ENCODE results near the gene NEURL3.

NEURL3 gene

DNA sequence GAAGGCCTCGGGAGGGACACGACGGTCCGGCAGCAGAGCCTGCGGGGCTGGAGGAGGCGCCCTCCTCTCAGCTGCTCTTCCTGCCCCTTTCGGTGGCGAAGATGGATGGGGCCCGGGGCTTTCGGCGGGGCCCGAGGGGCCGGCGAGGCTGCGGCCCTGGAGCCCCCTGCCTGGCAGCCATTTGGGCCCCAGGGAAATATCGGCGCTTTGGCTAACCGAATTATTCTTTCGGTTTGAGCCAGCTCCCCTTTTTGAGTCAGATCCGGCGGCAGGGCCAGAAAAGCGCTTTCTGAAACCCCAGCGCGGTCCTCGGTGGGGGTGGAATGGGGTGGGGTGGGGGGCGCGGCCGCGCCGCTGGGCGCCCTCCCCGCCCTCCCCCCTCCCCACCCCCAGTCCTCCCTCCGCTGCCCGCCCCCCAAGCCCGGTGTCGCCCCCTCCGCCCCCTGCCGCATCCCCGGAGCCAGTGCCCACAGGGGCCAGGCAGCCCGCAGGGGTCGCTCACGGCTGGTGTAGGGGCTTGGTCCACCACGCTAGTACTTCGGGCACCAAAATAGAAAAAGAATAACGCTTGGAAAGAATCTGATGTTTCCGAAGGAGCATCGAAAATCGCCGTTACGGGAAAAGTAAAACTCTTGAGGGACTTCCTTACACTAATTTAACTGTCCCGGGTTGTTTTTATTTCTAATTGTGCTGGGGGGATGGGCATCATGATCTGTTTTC, 22.3 kb upstream of the NEURL3 start:
- peak; percentile 50 for DNase-seq

DNA sequence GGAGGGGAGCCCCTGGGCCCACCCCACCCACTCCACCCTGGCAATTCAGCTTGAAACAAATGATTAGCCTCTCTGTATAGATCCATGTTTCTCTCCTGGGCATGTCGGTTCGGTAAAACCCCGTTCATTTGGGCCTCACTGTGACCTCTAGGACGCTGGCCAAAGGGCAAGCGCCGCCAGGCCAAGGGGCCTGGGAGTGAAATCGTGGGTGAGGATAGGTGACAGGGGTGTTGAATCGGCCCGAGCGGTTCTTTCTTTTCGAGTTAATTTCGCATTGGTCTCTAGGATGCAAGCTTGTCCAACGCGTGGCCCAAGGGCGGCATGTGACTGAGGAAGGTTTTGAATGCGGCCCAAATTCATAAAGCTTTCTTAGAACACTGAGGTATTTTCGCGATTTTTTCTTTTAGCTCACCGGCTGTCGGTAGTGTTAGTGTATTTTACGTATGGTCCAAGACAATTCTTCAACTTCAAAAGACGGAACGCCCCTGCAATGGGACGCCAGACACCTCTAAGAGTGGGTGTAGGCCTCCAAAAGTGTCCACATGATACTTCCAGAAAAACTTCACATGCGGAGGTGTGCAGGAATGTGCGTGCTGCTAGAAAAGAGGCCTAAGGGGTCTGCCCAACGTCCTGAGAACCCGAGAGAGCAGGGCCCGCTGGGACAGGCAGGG, 21.6 kb upstream of the NEURL3 start:
- no peak for DNase-seq

DNA sequence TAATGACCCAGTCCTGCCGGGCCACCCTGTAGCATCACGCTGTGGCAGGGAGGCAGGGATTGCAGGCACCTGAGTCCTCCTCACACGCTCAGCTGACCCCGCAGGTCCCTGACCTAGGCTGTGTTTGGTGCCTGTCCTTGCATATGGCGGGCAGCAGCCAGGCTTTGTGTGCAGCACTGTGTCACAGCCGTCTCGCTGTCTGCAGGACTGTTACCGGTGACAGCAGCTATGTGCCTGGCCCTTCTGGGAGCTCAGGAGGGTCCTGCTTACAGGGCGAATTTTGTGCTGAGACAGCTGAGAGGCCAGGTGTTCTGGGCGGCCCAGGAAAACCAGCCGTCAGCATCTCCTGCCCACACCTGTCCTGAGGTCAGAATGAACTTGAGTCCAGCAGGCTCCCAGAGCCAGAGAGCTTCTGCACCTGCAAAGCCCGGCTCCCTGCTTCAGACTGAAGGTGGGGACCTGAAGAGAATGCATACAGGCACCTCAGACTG, 21.0 kb upstream of the NEURL3 start:
- DNase-seq: no peak

DNA sequence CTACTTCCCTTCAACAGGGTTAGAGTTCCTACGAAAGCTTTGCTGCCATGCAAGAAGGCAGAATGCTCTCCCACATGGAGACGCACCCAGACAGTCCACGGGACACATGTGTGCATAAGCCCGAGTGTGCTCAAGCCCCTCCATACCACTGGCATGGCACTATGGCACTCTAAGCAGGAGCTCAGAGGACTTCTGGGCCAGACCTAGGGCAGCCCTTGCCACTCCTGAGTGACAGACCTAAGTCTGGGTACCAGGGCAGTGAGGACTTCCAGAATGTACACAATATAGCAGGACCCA, 20.0 kb upstream of the NEURL3 start:
- no peak for DNase-seq

DNA sequence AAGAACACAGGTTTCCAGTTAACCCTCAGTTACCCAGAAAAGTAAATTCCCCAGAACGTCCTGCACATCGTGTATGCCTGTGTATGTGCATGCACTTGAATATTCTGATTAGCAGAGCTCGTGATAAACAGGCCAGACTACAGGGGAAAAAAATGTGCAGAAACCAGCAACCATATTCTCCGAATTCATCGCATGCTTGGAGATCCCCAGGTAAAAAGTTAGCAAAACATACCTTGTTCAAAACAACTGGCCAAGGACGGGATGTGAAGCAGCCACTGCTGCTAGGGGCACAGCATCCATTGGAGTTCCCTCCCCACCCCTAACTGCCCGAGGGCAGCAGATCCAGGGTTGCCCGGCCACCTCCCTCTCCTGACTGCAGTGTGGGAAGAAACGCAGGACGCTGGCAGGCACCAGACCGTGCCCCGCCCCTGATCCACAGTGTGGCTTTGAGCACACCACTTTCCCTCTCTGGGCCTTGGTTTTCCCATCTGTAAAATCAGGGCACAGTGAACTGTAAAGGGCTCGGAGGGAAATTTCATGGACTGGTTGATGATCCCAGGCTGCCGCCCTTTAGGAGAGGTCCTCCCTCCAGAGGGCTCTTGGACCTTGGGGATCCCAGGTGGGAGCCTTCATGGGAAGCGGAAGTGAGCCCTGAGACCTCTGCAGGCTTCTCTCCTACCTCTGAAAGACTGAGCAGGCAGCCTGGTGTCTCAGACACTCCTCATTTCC, 19.5 kb upstream of the NEURL3 start:
- DNase-seq: no peak

DNA sequence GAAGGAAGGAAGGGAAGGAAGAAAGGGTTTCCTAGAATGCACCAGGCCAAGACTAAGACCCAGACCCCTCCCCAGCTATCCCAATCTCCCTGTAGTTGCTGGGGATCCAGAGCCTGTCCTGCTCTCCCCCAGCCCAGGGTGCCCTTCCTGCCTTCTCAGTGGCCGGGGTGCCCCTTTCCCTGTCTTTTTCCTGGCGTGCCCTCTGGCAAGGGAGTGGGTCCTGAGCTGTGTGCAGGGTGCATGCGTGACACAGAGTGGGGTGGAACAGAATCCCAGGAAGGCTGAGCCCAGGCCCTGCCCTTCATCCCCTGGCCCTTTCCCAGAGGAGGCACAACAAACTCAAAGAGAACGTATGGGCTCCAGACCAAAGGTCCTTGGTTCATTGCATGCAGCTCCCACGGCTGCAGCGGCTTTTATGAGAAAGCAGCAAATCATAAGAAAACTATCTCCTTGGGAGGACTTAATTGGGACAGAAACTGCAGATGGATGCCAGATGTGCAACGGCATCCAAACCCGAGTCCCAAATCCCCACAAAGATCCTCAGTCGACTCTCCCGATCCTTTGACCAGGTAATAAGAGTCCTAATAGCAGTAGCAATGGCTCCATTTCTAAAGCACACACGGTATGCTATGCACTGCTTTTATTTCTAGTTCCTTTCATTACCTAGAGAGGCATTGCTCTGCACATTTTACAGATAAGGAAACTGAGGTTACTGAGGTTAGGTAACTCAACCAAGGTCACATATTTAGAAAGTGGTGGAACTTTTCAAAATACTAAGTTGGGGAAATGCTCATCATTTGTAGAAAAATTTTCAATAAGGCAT, 18.7 kb upstream of the NEURL3 start:
- DNase-seq: peak; percentile 33

DNA sequence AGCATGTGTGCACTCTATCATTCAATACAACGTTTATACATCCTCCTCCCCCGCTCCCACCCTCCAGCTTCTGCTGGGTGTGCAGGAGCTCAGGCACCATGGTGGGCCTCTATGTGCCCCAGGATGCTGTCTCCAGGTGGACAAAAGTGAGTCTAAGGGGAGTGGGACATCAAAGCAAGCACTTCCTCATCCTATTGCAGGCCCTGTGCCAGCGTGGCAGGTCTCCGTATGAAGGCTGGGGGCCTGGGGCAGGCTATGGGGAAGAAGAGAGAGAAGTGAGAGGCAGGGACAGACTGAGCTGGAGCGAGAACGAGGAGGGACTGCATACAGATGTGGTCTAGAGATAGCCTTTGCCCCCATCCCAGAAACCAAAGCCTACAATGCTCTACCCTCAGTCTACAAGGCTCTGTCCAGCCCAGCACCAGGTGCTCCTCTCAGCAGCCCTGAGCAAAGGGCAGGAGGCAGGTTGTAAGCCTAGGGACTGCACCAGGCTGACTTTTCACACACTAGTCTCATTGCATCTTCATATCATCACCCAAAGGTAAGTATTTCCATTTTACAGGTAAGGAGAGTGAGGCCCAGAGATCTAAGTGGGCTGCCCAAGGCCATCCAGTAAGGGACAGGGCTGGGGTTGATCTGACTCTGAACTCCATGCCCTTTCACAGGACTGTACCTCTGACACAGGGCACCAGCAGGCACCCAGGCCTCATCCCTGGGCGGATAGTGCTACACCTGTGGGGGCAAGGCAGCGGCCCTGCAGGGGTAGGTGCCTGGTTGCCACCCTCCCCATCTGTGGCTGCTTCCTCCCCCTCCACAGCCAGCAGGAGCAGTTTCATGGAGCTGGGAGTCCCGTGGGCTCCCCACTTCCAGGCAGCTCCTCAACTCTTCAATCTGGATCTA, 17.4 kb upstream of the NEURL3 start:
- no peak for DNase-seq

DNA sequence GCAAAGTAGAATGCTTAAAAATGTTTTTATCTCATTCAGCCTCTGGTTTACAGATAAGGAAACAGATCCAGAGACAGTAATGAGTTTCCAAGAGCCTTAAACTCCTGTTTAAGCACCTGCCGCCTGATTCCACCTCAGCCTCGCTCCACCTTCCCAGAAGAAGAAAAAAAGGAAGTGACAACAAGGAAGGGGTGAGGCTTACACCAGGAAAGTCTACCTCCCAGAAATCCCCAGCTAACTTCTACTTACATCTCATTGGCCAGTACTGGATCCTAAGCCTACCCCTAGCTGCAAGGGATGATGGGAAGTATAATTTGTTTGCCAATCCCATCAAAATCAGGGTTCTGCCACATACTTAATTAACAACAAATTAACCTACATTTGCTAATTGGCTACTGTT, 16.1 kb upstream of the NEURL3 start:
- DNase-seq: no peak

DNA sequence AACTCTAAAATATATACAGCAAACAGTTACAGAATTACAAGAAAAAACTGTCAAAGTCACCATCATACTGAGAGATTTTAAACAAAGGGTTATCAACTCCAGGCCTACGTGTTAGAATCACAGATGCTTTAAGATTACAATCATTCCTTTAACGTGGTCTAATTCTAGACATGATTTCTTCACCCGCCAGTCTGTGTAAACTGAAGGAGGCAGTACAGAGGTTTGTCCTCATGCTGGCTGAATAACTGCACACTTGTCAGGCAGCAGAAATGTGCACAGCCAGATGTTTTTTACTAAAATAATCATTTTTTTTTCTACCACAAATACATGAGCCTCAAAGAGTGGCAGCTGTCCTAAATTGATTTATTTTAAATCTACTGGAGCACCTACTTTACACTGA, 15.5 kb upstream of the NEURL3 start:
- no peak for DNase-seq

DNA sequence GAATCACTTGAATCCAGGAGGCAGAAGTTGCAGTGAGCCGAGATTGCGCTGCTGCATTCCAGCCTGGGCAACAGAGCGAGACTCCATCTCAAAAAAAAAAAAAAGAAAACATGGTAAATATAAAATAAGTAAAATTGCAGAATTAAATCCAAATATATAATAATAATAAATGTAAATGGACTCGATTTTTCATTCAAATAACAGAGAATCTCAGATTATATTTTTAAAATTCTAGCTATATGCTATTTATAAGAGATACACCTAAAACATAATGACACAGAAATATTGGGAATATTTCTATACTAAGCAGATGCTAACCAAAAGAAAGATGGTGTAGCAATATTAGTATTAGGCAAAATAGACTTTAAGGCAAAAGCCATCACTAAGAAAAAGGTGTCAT, 15.1 kb upstream of the NEURL3 start:
- no peak for DNase-seq

DNA sequence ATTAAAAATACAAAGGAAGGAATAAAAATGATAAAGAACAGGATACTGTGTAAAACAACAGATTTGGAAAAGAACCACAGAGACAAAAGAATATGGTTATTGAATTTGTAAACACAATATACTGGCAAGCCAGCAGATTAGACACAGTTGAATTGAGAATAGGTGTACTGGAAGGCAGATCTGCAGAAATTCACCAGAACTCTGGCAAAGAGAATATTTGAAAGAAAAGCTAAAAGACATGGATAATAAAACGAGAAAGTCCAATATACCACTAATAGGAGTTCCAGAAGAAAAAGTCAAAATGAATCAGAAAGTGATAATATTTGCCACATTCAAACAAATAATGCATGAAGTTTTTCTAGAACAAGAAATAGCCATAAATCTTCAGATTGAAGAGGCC, 11.9 kb upstream of the NEURL3 start:
- DNase-seq: no peak

DNA sequence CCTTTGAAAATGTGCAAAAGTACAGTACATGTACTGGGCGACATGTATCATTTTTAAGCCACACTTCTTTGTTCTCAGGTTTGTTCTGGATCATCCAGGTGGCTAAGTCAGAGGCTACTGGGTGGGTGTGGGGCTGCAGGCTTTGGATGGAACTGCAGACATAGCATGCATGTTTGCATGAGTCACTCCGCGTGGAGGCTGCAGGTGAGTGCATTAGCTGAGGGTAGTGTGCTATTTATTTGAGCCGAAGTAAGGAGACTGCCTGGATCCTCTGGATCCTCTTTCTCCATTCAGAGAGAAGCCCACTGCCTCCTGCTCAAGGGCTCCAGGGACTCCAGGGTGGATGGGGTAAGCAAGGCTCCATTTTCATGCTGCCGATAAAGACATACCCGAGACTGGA, 9.4 kb upstream of the NEURL3 start:
- no peak for DNase-seq

DNA sequence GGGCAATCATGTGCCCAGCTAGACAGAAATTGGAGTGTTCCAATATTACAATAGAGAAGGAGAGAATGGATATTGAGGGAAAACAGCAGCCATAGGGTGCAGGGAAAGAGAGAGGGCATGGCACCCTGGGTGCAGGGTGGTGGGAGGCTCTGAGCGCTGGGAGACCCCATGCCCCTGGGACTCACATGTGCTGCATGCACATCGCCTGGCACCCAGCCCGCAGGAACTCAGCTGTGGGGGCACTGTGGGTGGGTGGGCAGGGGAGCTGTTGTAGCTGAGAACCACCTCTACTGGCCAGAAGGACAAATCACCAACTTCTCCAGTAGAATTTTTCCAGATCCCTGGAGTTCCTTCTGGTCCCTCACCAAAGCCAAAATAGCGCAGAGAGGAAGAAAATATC, 7.2 kb upstream of the NEURL3 start:
- no peak for DNase-seq

DNA sequence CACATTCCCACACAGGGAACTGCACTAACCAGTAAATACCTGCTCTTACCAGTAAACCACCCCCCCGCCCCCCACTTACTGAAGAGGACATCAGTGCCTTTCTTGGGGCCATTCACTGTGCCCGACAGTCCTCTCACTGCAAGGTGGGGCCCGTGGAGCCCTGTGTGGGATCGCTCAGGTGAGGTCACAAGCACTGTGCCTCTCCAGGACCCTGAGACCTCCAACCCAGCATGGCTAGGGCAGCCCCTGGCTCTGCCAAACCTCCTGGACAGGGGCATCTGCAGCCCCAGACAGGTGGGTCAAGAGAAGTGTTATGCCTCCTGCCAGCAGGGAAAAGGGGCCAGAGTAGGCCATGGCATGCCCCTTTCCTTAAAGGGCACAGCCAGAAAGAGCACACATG, 6.7 kb upstream of the NEURL3 start:
- no peak for DNase-seq

DNA sequence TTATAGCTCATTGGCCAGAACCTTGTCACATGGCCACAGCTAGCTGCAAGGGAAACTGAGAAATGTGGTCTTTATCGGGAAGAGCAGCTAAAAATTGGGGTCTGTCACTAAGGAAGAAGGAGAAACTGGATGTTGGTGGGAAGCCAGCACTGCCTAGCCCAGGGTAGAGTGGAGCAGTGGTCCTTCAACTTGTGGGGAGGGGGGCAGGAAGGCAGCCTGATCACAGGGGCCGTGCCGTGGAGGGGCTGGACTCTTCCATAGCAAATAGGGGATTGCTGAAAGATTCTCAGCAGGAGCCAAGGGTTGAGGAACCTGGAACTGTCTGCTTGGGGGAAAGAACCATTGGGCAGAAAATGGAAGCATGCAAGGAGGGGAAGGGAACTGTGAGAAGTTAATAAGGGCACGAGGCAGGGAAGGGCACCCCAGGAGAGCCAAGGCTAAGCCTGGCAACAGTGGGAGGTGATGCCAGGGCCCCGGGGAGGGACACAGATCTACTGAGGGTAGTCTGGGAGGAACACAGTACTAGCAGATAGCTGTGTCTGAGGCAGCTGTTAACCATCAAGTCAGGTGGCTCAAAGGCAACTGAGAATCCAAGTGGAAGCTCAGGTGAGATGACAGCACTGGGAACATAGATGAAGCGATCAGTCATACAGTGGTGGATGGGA, 5.9 kb upstream of the NEURL3 start:
- no peak for DNase-seq

DNA sequence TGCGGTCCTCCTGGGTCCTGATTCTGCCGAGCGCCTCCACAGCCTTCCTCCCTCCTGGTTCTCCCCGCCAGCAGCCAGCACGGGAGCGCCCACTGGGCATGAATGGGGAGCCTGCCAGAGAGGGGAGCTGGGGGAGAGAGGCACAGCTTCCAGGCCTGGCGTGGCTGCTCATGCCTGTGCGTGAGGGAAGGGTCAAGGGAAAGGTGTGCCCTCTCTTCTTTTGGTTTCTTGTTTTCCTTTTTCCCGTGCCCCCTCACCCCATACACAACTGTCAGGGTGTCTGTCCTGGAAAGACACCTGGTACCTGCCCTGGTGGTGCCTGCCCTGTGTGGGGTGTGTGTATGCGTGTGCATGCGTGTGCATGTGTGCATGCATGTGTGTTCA, 4.7 kb upstream of the NEURL3 start:
- no peak for DNase-seq

DNA sequence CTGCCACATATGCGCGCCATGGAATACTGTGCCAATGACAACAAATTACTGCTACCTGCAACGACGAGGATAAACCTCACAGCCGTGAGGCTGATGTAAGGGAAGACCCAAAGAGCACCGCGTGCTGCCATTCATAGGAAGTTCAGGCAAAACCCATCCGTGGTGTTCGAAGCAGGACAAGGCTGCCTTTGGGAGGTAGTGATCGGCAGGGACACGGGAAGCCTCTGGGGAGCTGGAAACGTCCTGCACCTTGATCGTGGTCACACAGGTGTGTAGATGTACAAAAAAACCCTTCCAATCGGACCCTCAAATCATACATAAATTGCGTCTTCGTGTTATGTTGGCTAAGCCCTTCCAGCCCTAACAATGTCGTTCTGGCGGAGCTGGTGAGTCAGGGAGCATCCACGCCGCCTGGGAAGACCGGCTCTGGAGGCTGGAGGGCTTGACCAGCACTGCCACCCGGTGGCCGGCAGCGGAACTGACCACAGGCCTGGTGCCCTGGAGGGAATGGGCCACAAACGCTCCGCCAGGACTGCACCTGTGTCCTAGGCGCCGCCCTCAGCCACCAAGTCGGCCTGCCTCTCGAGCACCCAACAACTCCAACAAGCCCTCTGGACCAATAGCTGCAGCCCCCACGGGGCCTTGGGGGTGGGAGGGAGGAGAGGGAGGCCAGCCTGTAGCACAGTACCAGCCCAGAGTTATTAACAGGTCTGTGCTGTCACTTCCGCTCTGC, 4.1 kb upstream of the NEURL3 start:
- peak; percentile 85 for DNase-seq

DNA sequence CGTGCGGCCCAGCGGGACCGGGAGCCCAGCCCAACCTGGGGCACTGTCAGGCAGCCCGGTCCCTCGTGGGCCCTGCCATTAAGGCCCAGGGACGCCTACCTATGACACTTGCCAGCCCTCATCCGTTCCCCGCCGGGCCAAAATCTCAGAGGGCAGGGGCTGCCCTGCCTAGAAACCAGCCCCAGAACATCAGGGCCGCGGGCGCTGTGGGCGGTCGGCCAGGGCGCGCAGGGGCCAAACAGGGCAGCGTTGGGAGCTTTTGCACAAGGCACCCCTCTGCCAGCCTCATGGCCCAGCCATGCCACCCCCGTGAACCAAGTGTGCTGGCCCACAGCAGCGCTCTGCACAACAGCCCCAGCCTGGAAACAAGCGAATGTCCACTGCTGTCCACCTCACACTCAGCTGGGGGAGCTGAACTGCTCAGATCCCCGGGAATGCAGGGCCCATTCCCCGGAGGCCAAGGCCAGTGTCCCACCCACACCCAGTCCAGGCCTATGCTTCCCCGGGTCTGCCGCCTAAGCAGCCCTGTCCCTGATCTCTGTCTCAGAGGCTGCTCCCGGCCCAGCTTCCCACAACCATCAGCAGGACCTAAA, 3.5 kb upstream of the NEURL3 start:
- DNase-seq: no peak

DNA sequence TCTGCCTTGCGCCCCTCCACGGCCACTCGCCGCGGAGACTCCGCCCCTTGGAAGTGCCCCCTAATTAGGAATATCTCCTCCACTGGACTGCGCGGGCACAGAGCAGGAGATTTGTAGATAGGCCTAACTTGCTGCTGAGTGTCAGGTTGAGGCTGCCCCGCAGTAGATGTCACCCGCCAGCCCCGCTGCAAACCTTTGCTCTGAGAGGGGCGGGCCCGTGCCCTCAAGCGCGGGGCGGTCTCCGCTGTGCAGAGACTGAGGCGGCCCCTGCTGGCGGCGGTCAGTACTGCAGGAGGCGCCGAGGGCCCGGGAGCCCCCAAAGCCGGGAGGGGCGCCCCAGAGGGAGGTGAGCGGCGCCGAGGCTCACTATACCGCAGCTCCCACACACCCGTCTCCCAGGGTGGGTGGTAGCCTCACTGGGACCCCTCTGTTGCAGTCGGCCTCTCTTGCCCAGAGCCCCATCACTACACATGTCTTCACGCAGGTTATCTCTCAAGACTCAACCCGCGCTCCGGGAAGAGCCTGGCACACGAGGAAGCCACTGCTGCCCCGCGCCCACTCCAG, 2.9 kb upstream of the NEURL3 start:
- DNase-seq: peak; percentile 55

DNA sequence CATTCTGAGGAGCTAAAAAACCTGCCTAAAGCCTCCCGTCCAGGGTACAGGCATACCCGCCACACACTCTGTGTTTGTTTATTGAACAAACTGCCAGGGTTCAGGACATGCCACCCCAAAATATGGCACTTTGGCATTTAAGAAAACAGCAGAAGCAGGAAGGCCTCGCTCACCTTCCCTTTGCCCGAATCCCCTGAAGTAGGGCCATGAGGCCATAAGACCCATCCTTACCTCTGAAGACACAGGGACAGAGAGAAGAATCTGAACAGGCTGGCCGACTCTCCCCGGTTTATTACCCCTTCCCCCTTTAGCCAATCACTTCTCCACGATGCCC, 1.7 kb upstream of the NEURL3 start:
- no peak for DNase-seq

Data from fibroblast of skin of scalp (primary cell).